Kasumi-1 (cell line): ENCODE results near the gene PEX5L.
A peak's percentile ranks its signal among the peaks of the same experiment; 100 is the strongest.
"Not testable (repeated sequence)": the region's sequence is repeated elsewhere in the genome, so short reads cannot be mapped to it uniquely, and the experiment has no call there.

Experiments used
- DNase-seq, 2 experiments: peaks; one replicate each; lab custom pipeline; 2025; lab: John Stamatoyannopoulos, UW

PEX5L gene

GRCh38 chr3:179840985-179841384 is 195.8 kb downstream of the PEX5L start:
- DNase-seq, result no peak

GRCh38 chr3:179837374-179837773 is 199.4 kb downstream of the PEX5L start:
- DNase-seq, result peak in 1 of 2 experiments; percentile 2

GRCh38 chr3:179833294-179833693 is 203.4 kb downstream of the PEX5L start:
- no peak for DNase-seq

GRCh38 chr3:179832333-179832854 is 204.3 kb downstream of the PEX5L start:
- no peak for DNase-seq

GRCh38 chr3:179829401-179829800 is 207.3 kb downstream of the PEX5L start:
- no peak for DNase-seq

GRCh38 chr3:179828738-179829137 is 208.0 kb downstream of the PEX5L start:
- no peak for DNase-seq

- no peak for DNase-seq
These were observed 210.5 kb downstream of the PEX5L start for GRCh38 chr3:179826247-179826637.

GRCh38 chr3:179825527-179826246 is 211.1 kb downstream of the PEX5L start:
- no peak for DNase-seq

- DNase-seq, result no peak
These were observed 214.4 kb downstream of the PEX5L start for GRCh38 chr3:179822296-179822695.

GRCh38 chr3:179819379-179819778 is 217.4 kb downstream of the PEX5L start:
- no peak for DNase-seq

- no peak for DNase-seq
These were observed 224.7 kb downstream of the PEX5L start for GRCh38 chr3:179812096-179812382.

GRCh38 chr3:179811321-179812095 is 225.2 kb downstream of the PEX5L start:
- peak; percentile 81 to 90 for DNase-seq

- no peak for DNase-seq
These were observed 227.1 kb downstream of the PEX5L start for GRCh38 chr3:179809639-179810038.

GRCh38 chr3:179807588-179807987 is 229.1 kb downstream of the PEX5L start:
- DNase-seq, result no peak

GRCh38 chr3:179806177-179806576 is 230.6 kb downstream of the PEX5L start:
- no peak for DNase-seq

GRCh38 chr3:179801856-179802255 is 234.9 kb downstream of the PEX5L start:
- DNase-seq, result no peak

- DNase-seq, result peak in 1 of 2 experiments; percentile 8
These were observed 235.5 kb downstream of the PEX5L start for GRCh38 chr3:179801263-179801662.

- no peak for DNase-seq
These were observed 239.5 kb downstream of the PEX5L start for GRCh38 chr3:179797192-179797591.

- DNase-seq, result no peak
These were observed 240.3 kb downstream of the PEX5L start for GRCh38 chr3:179796421-179796820.

GRCh38 chr3:179794355-179794754 is 242.4 kb downstream of the PEX5L start:
- no peak for DNase-seq

- no peak for DNase-seq
These were observed 244.9 kb downstream of the PEX5L start for GRCh38 chr3:179791793-179792192.

GRCh38 chr3:179788996-179789395 is 247.7 kb downstream of the PEX5L start:
- DNase-seq, result no peak

- not testable (repeated sequence) for DNase-seq
These were observed 253.9 kb downstream of the PEX5L start for GRCh38 chr3:179782841-179783240.
